ENCODE results near the gene CAVIN3.

DNA sequence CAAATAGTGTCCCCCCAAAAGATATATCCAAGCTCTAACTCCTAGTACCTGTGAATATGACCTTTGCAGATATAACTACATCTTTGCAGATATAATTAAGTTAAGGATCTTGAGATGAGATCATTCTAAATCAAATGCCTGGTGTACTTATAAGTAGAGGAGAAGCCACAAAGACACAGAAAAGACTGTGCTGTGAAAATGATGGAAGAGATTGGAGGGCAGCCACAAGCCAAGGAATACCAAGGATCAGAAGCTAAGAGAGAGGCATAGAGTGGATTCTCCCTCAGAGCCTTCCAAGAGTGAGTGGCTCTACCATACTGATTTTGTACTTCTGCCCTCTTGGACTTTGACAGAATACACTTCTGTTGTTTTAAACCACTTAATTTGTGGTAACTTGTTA, 7.5 kb upstream of the CAVIN3 start:
- TF ChIP-seq, protein P1, sequence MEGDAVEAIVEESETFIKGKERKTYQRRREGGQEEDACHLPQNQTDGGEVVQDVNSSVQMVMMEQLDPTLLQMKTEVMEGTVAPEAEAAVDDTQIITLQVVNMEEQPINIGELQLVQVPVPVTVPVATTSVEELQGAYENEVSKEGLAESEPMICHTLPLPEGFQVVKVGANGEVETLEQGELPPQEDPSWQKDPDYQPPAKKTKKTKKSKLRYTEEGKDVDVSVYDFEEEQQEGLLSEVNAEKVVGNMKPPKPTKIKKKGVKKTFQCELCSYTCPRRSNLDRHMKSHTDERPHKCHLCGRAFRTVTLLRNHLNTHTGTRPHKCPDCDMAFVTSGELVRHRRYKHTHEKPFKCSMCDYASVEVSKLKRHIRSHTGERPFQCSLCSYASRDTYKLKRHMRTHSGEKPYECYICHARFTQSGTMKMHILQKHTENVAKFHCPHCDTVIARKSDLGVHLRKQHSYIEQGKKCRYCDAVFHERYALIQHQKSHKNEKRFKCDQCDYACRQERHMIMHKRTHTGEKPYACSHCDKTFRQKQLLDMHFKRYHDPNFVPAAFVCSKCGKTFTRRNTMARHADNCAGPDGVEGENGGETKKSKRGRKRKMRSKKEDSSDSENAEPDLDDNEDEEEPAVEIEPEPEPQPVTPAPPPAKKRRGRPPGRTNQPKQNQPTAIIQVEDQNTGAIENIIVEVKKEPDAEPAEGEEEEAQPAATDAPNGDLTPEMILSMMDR (IDR thresholded peaks at IDR 0.05), result no peak
- TF ChIP-seq EZH2phosphoT487 (IDR thresholded peaks at IDR 0.05), result no peak
- no peak for TF ChIP-seq EZH2 (IDR thresholded peaks at IDR 0.05)

Data from neural progenitor cell (in vitro differentiated cells).